Measurements from ENCODE around the gene FKBP4.

The FKBP4 gene

GRCh38 chr12:2811801-2812200 lies 17.0 kb downstream of the FKBP4 start:
- FAIRE-seq: no peak

GRCh38 chr12:2812290-2813213 lies 17.8 kb downstream of the FKBP4 start, which contains the start of gene ITFG2:
Gene ITFG2 (plus strand): TSS chr12:2812668. CDS start chr12:2812761, 93 bp downstream.
- FAIRE-seq (peak; percentile 97), DNase-seq (ENCODE audit: extremely low spot score, insufficient read length, low read depth) (peak; percentile 85)

More at GRCh38 chr12:2811801-2812200, 17.0 kb downstream of the FKBP4 start:
- DNase-seq (ENCODE audit: extremely low spot score, insufficient read length, low read depth): no peak

- DNase-seq (ENCODE audit: extremely low spot score, insufficient read length, low read depth): peak; percentile 40
- peak; percentile 12 for FAIRE-seq
Measured at GRCh38 chr12:2813214-2814185, 18.7 kb downstream of the FKBP4 start.

- DNase-seq (ENCODE audit: extremely low spot score, insufficient read length, low read depth): no peak
- FAIRE-seq: no peak
Measured at GRCh38 chr12:2819810-2820209, 25.0 kb downstream of the FKBP4 start.

GRCh38 chr12:2820432-2820831 lies 25.7 kb downstream of the FKBP4 start:
- DNase-seq (ENCODE audit: extremely low spot score, insufficient read length, low read depth): no peak
- FAIRE-seq: no peak

- FAIRE-seq (no peak), DNase-seq (ENCODE audit: extremely low spot score, insufficient read length, low read depth) (no peak)
Measured at GRCh38 chr12:2823483-2823882, 28.7 kb downstream of the FKBP4 start.

GRCh38 chr12:2824541-2824940 lies 29.8 kb downstream of the FKBP4 start:
- FAIRE-seq: no peak
- DNase-seq (ENCODE audit: extremely low spot score, insufficient read length, low read depth): no peak

GRCh38 chr12:2825132-2825531 lies 30.4 kb downstream of the FKBP4 start:
- DNase-seq (ENCODE audit: extremely low spot score, insufficient read length, low read depth) (no peak), FAIRE-seq (no peak)

- FAIRE-seq: no peak
- no peak for DNase-seq (ENCODE audit: extremely low spot score, insufficient read length, low read depth)
Measured at GRCh38 chr12:2826036-2826435, 31.3 kb downstream of the FKBP4 start.

- FAIRE-seq (no peak), DNase-seq (ENCODE audit: extremely low spot score, insufficient read length, low read depth) (no peak)
Measured at GRCh38 chr12:2826721-2827515, 32.1 kb downstream of the FKBP4 start.

GRCh38 chr12:2829275-2829674 lies 34.5 kb downstream of the FKBP4 start:
- FAIRE-seq (no peak), DNase-seq (ENCODE audit: extremely low spot score, insufficient read length, low read depth) (no peak)

GRCh38 chr12:2832550-2833127 lies 37.9 kb downstream of the FKBP4 start:
- DNase-seq (ENCODE audit: extremely low spot score, insufficient read length, low read depth): no peak

GRCh38 chr12:2833327-2833726 lies 38.6 kb downstream of the FKBP4 start:
- no peak for DNase-seq (ENCODE audit: extremely low spot score, insufficient read length, low read depth)
- no peak for FAIRE-seq

More at GRCh38 chr12:2832550-2833127, 37.9 kb downstream of the FKBP4 start:
- FAIRE-seq: no peak

- DNase-seq (ENCODE audit: extremely low spot score, insufficient read length, low read depth) (no peak), FAIRE-seq (no peak)
Measured at GRCh38 chr12:2833810-2834209, 39.0 kb downstream of the FKBP4 start.

- FAIRE-seq (no peak), DNase-seq (ENCODE audit: extremely low spot score, insufficient read length, low read depth) (no peak)
Measured at GRCh38 chr12:2834581-2835491, 40.1 kb downstream of the FKBP4 start, which contains the start of gene NRIP2. Gene NRIP2 (minus strand): TSS chr12:2835035. CDS start chr12:2834983, 52 bp downstream.

GRCh38 chr12:2835691-2836403 lies 41.1 kb downstream of the FKBP4 start:
- DNase-seq (ENCODE audit: extremely low spot score, insufficient read length, low read depth): no peak
- FAIRE-seq: no peak

- FAIRE-seq: no peak
- DNase-seq (ENCODE audit: extremely low spot score, insufficient read length, low read depth): no peak
Measured at GRCh38 chr12:2836574-2836973, 41.8 kb downstream of the FKBP4 start.
